BE2C (cell line): ENCODE measurements around the gene MAGI2.

Experiments
- DNase-seq: peaks from one replicate; pipeline ENCODE4 v3.0.0-alpha.2; 2020
- H3K27me3 ChIP-seq: fragments of 250-450 bp; sonication (Bioruptor Pico); 2 replicates; pipeline ENCODE4 v1.5.1; 2020; ENCODE audit warnings: mild to moderate bottlenecking
- H3K36me3 ChIP-seq: fragments of 250-450 bp; sonication (Bioruptor Pico); 2 replicates; pipeline ENCODE4 v1.5.1; 2020; ENCODE audit warnings: mild to moderate bottlenecking
- H3K4me1 ChIP-seq: fragments of 250-450 bp; sonication (Bioruptor Pico); 2 replicates; pipeline ENCODE4 v1.5.1; 2020
- H3K4me3 ChIP-seq: 2 replicates; pipeline ENCODE4 v1.5.1; 2011; ENCODE audit warnings: low read depth, low read length
- H3K9me3 ChIP-seq: fragments of 250-450 bp; sonication (Bioruptor Pico); 2 replicates; pipeline ENCODE4 v1.5.1; 2020
- CTCF ChIP-seq: IDR thresholded peaks from 2 replicates; pipeline ENCODE4 v1.5.1; 2012; ENCODE audit warnings: mild to moderate bottlenecking, low read depth, low read length

MAGI2 gene

DNA sequence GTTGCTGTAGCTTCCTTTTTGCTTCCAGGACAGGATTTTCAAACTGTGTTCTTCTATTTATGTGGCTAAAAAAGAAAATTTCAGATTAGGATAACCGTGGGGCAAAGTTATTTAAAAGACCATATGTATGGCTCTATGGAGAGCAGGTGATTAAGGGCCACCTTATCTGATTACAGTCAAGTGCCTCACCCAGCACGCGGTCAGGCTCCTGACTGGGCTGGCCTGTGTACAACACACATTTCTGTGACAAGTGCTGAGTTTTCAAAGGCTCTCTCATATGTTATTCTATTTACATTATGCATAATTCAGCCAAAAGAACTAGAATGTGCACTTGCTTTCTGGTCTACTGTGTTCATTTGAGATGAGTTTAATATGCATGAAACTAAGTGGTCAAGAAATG is 1107.5 kb downstream of the MAGI2 start:
- no peak for TF ChIP-seq CTCF
- Histone ChIP-seq H3K4me1 (no peaks in the 10 kb centered on the region), H3K27me3 (peaks cover 11% of the 10 kb centered on the region), H3K36me3 (no peaks in the 10 kb centered on the region), H3K9me3 (no peaks in the 10 kb centered on the region), H3K4me3 (no peak overlapping the region)
- DNase-seq, result no peak

GRCh38 chr7:78345293-78345911 is 1108.1 kb downstream of the MAGI2 start:
- Histone ChIP-seq H3K9me3 (no peaks in the 10 kb centered on the region), H3K27me3 (peaks cover 8% of the 10 kb centered on the region), H3K4me1 (no peaks in the 10 kb centered on the region), H3K4me3 (no peak overlapping the region), H3K36me3 (no peaks in the 10 kb centered on the region)
- DNase-seq, result no peak
- TF ChIP-seq CTCF, result no peak

DNA sequence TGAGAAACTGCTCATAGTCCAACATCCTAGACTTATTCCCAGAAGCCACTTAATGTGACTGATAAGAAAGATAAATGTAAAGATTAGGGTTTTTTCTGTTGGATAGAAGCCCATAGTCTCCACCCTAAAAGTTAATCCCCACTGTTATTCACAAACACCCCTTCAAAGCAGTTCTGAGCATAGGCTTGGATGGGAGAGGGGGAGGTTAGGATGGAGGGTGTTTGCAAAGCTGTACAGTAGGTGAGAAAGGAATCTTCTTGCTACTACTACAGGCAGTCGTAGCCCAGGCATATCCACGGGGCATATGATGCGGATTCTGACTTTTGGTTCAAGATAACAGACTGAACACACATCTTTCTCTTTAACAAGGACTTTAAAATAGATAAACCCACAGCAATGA is 1119.0 kb downstream of the MAGI2 start:
- TF ChIP-seq CTCF, result no peak
- Histone ChIP-seq H3K36me3 (no peaks in the 10 kb centered on the region), H3K4me1 (no peaks in the 10 kb centered on the region), H3K4me3 (no peak overlapping the region), H3K27me3 (no peaks in the 10 kb centered on the region; the same call in none of the 2 replicates), H3K9me3 (no peaks in the 10 kb centered on the region; the same call in 1 of the 2 replicates)
- DNase-seq, result no peak

- Histone ChIP-seq H3K27me3 (no peaks in the 10 kb centered on the region; the same call in none of the 2 replicates), H3K36me3 (no peaks in the 10 kb centered on the region), H3K4me1 (no peaks in the 10 kb centered on the region), H3K4me3 (no peak overlapping the region), H3K9me3 (no peaks in the 10 kb centered on the region; the same call in 1 of the 2 replicates)
- TF ChIP-seq CTCF, result no peak
- no peak for DNase-seq
Measured at GRCh38 chr7:78333530-78334425, 1119.7 kb downstream of the MAGI2 start.

- TF ChIP-seq CTCF, result no peak
- Histone ChIP-seq H3K9me3 (no peaks in the 10 kb centered on the region; the same call in 1 of the 2 replicates), H3K4me1 (no peaks in the 10 kb centered on the region), H3K27me3 (no peaks in the 10 kb centered on the region; the same call in 1 of the 2 replicates), H3K36me3 (no peaks in the 10 kb centered on the region), H3K4me3 (no peak overlapping the region)
- no peak for DNase-seq
Measured at GRCh38 chr7:78329001-78329655, 1124.3 kb downstream of the MAGI2 start.
